Rectal smooth muscle tissue (tissue), 1 donor: ENCODE measurements around the gene DPYSL5.

Experiments
- H3K27ac ChIP-seq: one replicate; pipeline ENCODE4 v1.7.0; 2013; ENCODE audit warnings: low read depth, low read length, inconsistent platforms
- H3K27me3 ChIP-seq: one replicate; pipeline ENCODE4 v1.7.0; 2013; ENCODE audit warnings: low read length; ENCODE audit not compliant: control insufficient read depth, insufficient read depth
- H3K36me3 ChIP-seq: one replicate; pipeline ENCODE4 v1.7.0; 2013; ENCODE audit warnings: low read length; ENCODE audit not compliant: control insufficient read depth, insufficient read depth
- H3K4me1 ChIP-seq: one replicate; pipeline ENCODE4 v1.7.0; 2013; ENCODE audit warnings: low read length; ENCODE audit not compliant: control insufficient read depth, insufficient read depth
- H3K4me3 ChIP-seq: one replicate; pipeline ENCODE4 v1.7.0; 2013; ENCODE audit warnings: low read length
- H3K9ac ChIP-seq: one replicate; pipeline ENCODE4 v1.7.0; 2013; ENCODE audit warnings: low read length

DPYSL5 gene

DNA sequence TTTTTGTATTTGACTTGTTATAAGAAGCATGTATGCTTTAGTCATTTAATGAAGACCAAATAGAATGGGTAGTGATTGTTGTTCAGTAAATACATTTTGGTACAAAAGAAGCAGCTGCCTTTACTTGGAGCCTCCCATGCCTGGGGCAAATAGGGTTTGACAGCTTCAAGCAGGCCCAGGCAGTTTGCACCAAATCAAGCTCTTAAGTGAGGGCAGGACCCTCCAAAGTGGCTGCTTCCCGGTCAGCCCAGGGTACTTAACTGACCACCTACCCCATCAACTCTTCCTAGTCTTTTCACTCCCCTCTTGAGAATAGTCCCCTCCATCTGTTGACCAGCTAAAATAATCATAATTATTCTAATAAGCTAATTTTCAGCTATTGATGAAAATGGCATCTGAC, 127.7 kb downstream of the DPYSL5 start:
- peaks cover 5% of the 10 kb centered on the region for H3K4me1 ChIP-seq
- no peak overlapping the region for H3K27ac ChIP-seq
- H3K4me3 ChIP-seq, result no peak overlapping the region
- no peaks in the 10 kb centered on the region for H3K27me3 ChIP-seq
- H3K9ac ChIP-seq, result no peak overlapping the region
- no peaks in the 10 kb centered on the region for H3K36me3 ChIP-seq

DNA sequence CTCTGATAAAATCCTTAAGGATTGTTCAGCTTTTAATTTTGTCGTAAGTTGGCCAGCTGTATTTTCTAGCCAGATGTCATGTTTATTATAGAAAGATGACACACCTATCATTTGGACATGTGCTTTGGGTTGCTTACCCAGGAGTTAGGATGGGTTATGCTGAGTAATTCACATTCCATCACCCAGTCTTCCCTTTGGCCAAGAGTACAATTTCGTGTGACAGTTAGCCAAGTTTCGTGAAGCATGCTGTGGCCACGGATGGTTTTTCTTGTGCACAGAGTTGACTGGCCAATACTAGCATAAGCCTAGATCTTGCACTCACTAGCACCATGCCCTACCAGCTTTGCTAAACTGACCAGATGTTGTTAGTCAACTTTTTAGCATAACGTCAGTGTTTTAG, 128.3 kb downstream of the DPYSL5 start:
- Histone ChIP-seq H3K36me3 (no peaks in the 10 kb centered on the region), H3K9ac (no peak overlapping the region), H3K4me1 (peaks cover 6% of the 10 kb centered on the region), H3K27ac (no peak overlapping the region), H3K27me3 (no peaks in the 10 kb centered on the region), H3K4me3 (no peak overlapping the region)

GRCh38 chr2:26977012-26977411, 129.1 kb downstream of the DPYSL5 start:
- Histone ChIP-seq H3K27ac (no peak overlapping the region), H3K27me3 (no peaks in the 10 kb centered on the region), H3K4me1 (peaks cover 7% of the 10 kb centered on the region), H3K9ac (no peak overlapping the region), H3K36me3 (no peaks in the 10 kb centered on the region), H3K4me3 (no peak overlapping the region)

DNA sequence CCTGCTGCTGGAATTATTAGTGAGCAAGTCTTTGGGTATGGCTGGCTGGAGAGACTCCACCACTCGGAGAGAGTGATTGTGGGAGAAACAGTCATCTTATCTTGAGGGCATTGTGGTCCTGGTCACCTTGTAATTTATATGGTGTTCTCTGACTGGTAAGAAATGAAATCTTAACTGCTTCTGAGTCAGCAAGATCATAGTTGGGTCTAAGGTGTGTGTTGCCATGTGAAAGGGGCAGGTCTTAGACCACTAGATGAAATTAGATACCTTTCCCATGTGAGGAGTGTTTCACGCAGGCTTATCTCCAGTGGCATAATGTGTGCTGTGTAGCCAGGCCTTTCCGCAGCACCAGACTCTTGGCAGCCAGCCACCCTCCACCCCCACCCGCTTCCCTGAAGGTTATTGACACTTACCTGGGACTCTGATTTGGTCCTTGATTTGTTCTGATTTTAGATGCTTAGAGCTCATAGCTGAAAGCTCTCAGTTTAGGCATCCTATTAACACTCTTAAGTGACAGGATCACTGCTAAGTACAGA, 130.2 kb downstream of the DPYSL5 start:
- no peaks in the 10 kb centered on the region for H3K36me3 ChIP-seq
- no peak overlapping the region for H3K27ac ChIP-seq
- peaks cover 9% of the 10 kb centered on the region for H3K4me1 ChIP-seq
- no peak overlapping the region for H3K9ac ChIP-seq
- no peaks in the 10 kb centered on the region for H3K27me3 ChIP-seq
- H3K4me3 ChIP-seq, result no peak overlapping the region

DNA sequence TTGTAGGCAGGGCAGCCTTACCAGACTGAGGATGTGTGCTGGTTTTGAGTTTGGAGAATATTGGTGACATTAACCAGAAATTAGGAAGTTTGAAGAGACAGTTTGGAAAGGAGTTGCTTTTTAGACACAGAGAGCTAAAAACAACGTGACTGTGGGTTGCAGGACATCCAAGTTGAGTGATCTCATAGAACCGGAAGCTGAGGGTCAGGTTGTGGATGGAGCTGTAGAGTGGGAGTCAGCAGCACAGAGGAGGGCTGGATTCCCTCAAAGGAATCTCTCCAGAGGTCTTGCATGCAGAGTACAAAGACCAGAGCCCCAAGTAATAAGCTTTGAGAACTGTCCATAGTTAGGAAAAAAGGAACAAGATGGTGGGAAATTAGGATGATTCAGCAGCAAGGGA, 131.8 kb downstream of the DPYSL5 start:
- Histone ChIP-seq H3K9ac (no peak overlapping the region), H3K36me3 (no peaks in the 10 kb centered on the region), H3K4me1 (peaks cover 9% of the 10 kb centered on the region), H3K27me3 (no peaks in the 10 kb centered on the region), H3K27ac (no peak overlapping the region), H3K4me3 (no peak overlapping the region)

DNA sequence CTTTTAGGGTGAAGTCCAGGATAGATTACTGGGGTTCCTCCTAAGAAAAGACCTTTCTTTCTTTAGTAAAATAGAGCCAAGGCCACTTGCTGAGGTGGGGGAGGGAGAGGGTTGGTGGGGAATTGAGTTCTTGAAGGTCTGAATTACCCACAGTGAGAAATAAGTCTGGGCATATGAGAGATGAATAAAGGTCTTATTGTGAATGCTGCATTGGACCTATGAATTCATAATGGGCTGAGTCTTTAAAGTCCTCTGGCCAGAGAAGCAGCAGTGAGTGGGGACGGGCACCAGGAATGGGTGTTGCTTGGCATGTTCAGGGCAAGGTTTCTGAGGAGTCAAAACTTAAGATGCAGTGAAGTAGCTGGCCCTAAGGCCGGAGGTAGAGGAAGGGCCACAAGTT, 133.0 kb downstream of the DPYSL5 start:
- Histone ChIP-seq H3K9ac (no peak overlapping the region), H3K27me3 (no peaks in the 10 kb centered on the region), H3K4me3 (no peak overlapping the region), H3K27ac (no peak overlapping the region), H3K36me3 (no peaks in the 10 kb centered on the region), H3K4me1 (peaks cover 9% of the 10 kb centered on the region)

- Histone ChIP-seq H3K4me3 (no peak overlapping the region), H3K9ac (no peak overlapping the region), H3K27me3 (no peaks in the 10 kb centered on the region), H3K36me3 (no peaks in the 10 kb centered on the region), H3K27ac (no peak overlapping the region), H3K4me1 (peaks cover 9% of the 10 kb centered on the region)
These were observed 134.3 kb downstream of the DPYSL5 start for GRCh38 chr2:26982102-26982742.

DNA sequence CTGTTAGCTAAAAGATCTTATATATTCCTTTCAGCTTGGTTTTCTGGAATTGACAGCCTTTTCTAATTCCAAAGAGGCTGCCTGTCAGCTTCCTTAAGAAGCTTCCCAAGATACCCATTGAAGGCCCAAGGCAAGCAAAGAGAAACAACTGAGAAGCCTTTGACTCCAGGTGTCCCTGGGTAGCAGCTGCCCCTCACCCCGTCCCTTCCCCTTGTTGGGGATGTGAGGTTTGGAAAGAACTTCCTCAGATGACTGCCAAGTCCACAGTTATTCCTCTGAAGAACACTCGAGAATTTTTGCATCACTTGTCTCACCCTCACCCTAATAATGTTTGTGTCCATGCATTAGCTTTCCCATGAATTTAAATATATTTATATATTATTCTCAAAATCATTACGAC, 135.8 kb downstream of the DPYSL5 start:
- H3K36me3 ChIP-seq, result no peaks in the 10 kb centered on the region
- no peak overlapping the region for H3K27ac ChIP-seq
- H3K4me3 ChIP-seq, result no peak overlapping the region
- H3K27me3 ChIP-seq, result no peaks in the 10 kb centered on the region
- peaks cover 9% of the 10 kb centered on the region for H3K4me1 ChIP-seq
- H3K9ac ChIP-seq, result no peak overlapping the region

DNA sequence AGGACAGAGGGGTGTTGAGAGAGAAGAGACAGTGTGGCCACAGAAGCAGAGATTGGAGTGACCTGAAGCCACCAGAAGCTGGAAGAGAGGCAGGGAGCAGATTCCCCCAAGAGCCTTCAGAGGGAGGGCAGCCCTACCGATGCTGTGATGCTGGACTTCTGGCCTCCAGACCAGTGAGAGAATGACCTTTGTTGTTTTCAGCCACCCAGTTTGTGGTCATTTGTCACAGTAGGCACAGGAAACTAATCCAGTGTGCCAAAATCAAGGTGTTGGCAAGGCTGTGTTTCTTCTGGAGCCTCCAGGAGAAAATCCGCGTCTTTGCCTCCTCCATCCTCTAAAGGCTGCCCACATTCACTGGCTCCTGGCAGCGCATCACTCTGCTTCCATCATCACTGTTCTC, 137.9 kb downstream of the DPYSL5 start:
- H3K36me3 ChIP-seq, result no peaks in the 10 kb centered on the region
- peaks cover 9% of the 10 kb centered on the region for H3K4me1 ChIP-seq
- H3K4me3 ChIP-seq, result no peak overlapping the region
- no peak overlapping the region for H3K27ac ChIP-seq
- H3K27me3 ChIP-seq, result no peaks in the 10 kb centered on the region
- H3K9ac ChIP-seq, result no peak overlapping the region

- H3K4me3 ChIP-seq, result no peak overlapping the region
- H3K4me1 ChIP-seq, result peaks cover 5% of the 10 kb centered on the region
- no peak overlapping the region for H3K27ac ChIP-seq
- H3K27me3 ChIP-seq, result no peaks in the 10 kb centered on the region
- H3K36me3 ChIP-seq, result no peaks in the 10 kb centered on the region
- H3K9ac ChIP-seq, result no peak overlapping the region
These were observed 138.6 kb downstream of the DPYSL5 start for GRCh38 chr2:26986576-26986975.

- H3K27me3 ChIP-seq, result no peaks in the 10 kb centered on the region
- no peak overlapping the region for H3K4me3 ChIP-seq
- H3K27ac ChIP-seq, result no peak overlapping the region
- H3K4me1 ChIP-seq, result no peaks in the 10 kb centered on the region
- H3K36me3 ChIP-seq, result no peaks in the 10 kb centered on the region
- no peak overlapping the region for H3K9ac ChIP-seq
These were observed 140.3 kb downstream of the DPYSL5 start for GRCh38 chr2:26988058-26988860.

DNA sequence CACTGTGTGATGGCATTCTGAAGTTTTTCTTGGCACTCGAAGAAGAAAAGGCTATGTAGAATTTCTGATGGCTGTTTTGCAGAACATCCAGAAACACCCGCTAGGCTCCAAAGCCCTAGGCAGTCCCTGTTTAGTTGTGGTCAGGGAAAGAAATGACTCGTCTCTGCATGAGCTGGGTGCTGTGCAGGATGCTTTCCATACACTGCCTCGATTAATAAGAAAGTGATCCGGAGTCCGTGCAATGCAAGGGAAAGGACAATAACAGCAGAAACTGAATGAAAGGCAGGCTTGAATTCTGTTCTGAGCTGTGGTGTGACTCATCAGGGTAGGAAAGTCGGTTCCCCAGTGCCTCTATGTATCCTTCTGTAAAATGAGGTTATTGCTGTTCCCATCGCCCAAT, 141.2 kb downstream of the DPYSL5 start:
- H3K9ac ChIP-seq, result no peak overlapping the region
- no peaks in the 10 kb centered on the region for H3K27me3 ChIP-seq
- no peaks in the 10 kb centered on the region for H3K4me1 ChIP-seq
- no peaks in the 10 kb centered on the region for H3K36me3 ChIP-seq
- H3K4me3 ChIP-seq, result no peak overlapping the region
- H3K27ac ChIP-seq, result no peak overlapping the region

- no peaks in the 10 kb centered on the region for H3K36me3 ChIP-seq
- H3K9ac ChIP-seq, result no peak overlapping the region
- H3K4me3 ChIP-seq, result no peak overlapping the region
- H3K4me1 ChIP-seq, result no peaks in the 10 kb centered on the region
- H3K27ac ChIP-seq, result no peak overlapping the region
- H3K27me3 ChIP-seq, result no peaks in the 10 kb centered on the region
These were observed 143.8 kb downstream of the DPYSL5 start for GRCh38 chr2:26991717-26992116.
